Loucy (cell line): Measurements from ENCODE around the gene TMED4.
"Not testable (repeated sequence)": the region's sequence is repeated elsewhere in the genome, so short reads cannot be mapped to it uniquely, and the experiment has no call there.

Experiments
- H2AFZ ChIP-seq: fragments of 200-600 bp; sonication (generic); 2 replicates; pipeline ENCODE4 v1.6.0; 2016; ENCODE audit warnings: antibody characterized with exemption, mild to moderate bottlenecking, low read length, moderate library complexity
- H3F3A ChIP-seq: fragments of 200-600 bp; 2 replicates; pipeline ENCODE4 v1.6.0; 2016; ENCODE audit warnings: antibody characterized with exemption, low read depth, mild to moderate bottlenecking
- H3K27me3 ChIP-seq: fragments of 200-600 bp; sonication (generic); 2 replicates; pipeline ENCODE4 v1.6.1; 2014; ENCODE audit warnings: low read length, mild to moderate bottlenecking; ENCODE audit not compliant: insufficient read depth, poor library complexity, severe bottlenecking
- H3K36me3 ChIP-seq: fragments of 200-600 bp; sonication (generic); 2 replicates; pipeline ENCODE4 v1.6.1; 2016; ENCODE audit warnings: low read length; ENCODE audit not compliant: insufficient read depth
- H3K4me1 ChIP-seq: fragments of 200-600 bp; sonication (generic); 2 replicates; pipeline ENCODE4 v1.5.1; 2014; ENCODE audit warnings: low read length, mild to moderate bottlenecking; ENCODE audit not compliant: insufficient read depth, poor library complexity, severe bottlenecking
- H3K4me2 ChIP-seq: fragments of 200-600 bp; sonication (generic); 2 replicates; pipeline ENCODE4 v1.6.0; 2014; ENCODE audit warnings: antibody characterized with exemption, low read length, low read depth, mild to moderate bottlenecking; ENCODE audit not compliant: poor library complexity, severe bottlenecking
- H3K4me3 ChIP-seq: fragments of 200-600 bp; sonication (generic); 2 replicates; pipeline ENCODE4 v1.5.1; 2014; ENCODE audit warnings: low read length, mild to moderate bottlenecking, mixed read lengths; ENCODE audit not compliant: poor library complexity, severe bottlenecking
- H3K79me2 ChIP-seq: fragments of 200-600 bp; sonication (generic); 2 replicates; pipeline ENCODE4 v1.6.1; 2014; ENCODE audit warnings: low read length; ENCODE audit not compliant: insufficient read depth
- H3K9ac ChIP-seq: fragments of 200-600 bp; sonication (generic); 2 replicates; pipeline ENCODE4 v1.6.0; 2014; ENCODE audit warnings: mild to moderate bottlenecking, low read depth, low read length, moderate library complexity; ENCODE audit not compliant: poor library complexity, severe bottlenecking
- H3K9me2 ChIP-seq: fragments of 200-600 bp; sonication (generic); replicated peaks from 2 replicates; pipeline ENCODE4 v1.6.1; 2016; ENCODE audit warnings: low read depth, low read length, mixed read lengths
- H3K9me3 ChIP-seq: fragments of 200-600 bp; sonication (generic); 2 replicates; pipeline ENCODE4 v1.6.1; 2014; ENCODE audit warnings: mild to moderate bottlenecking, antibody characterized with exemption, low read length, low read depth; ENCODE audit not compliant: insufficient read depth
- H4K20me1 ChIP-seq: fragments of 200-600 bp; sonication (generic); 2 replicates; pipeline ENCODE4 v1.6.0; 2014; ENCODE audit warnings: antibody characterized with exemption, low read length, mild to moderate bottlenecking; ENCODE audit not compliant: insufficient read depth, poor library complexity, severe bottlenecking
- CTCF ChIP-seq: fragments of 200-600 bp; sonication (generic); conservative IDR thresholded peaks from 2 replicates; pipeline ENCODE4 v1.5.1; 2014; ENCODE audit warnings: mild to moderate bottlenecking, antibody characterized with exemption, low read length
- EZH2phosphoT487 ChIP-seq: fragments of 200-600 bp; IDR thresholded peaks from 2 replicates; pipeline ENCODE4 v1.6.1; 2018; ENCODE audit warnings: antibody characterized with exemption, mild to moderate bottlenecking, moderate library complexity, borderline replicate concordance

TMED4 gene

GRCh38 chr7:44565097-44565794 is 16.8 kb downstream of the TMED4 start:
- Histone ChIP-seq H4K20me1 (peaks cover 5% of the 10 kb centered on the region), H2AFZ (no peak overlapping the region), H3K9me2 (no peaks in the 10 kb centered on the region), H3K4me2 (no peak overlapping the region), H3F3A (no peaks in the 10 kb centered on the region), H3K9ac (no peak overlapping the region), H3K9me3 (no peaks in the 10 kb centered on the region), H3K36me3 (peaks cover 44% of the 10 kb centered on the region; the same call in 1 of the 2 replicates), H3K4me1 (no peaks in the 10 kb centered on the region), H3K79me2 (no peaks in the 10 kb centered on the region; the same call in 1 of the 2 replicates), H3K4me3 (no peak overlapping the region), H3K27me3 (no peaks in the 10 kb centered on the region)
- TF ChIP-seq CTCF = peak; percentile 95
- TF ChIP-seq EZH2phosphoT487 = no peak

GRCh38 chr7:44564606-44565005 is 17.4 kb downstream of the TMED4 start:
- Histone ChIP-seq H3K79me2 (no peaks in the 10 kb centered on the region), H4K20me1 (peaks cover 5% of the 10 kb centered on the region), H3K9me2 (no peaks in the 10 kb centered on the region), H3K27me3 (no peaks in the 10 kb centered on the region), H3K36me3 (peaks cover 37% of the 10 kb centered on the region; the same call in 1 of the 2 replicates), H2AFZ (no peak overlapping the region), H3K4me3 (no peak overlapping the region), H3K4me1 (no peaks in the 10 kb centered on the region), H3K9me3 (no peaks in the 10 kb centered on the region), H3F3A (no peaks in the 10 kb centered on the region), H3K4me2 (no peak overlapping the region), H3K9ac (no peak overlapping the region)
- TF ChIP-seq CTCF = no peak
- TF ChIP-seq EZH2phosphoT487 = no peak

GRCh38 chr7:44563171-44563679 is 18.8 kb downstream of the TMED4 start:
- Histone ChIP-seq H3K9me2 (no peaks in the 10 kb centered on the region), H3K9me3 (no peaks in the 10 kb centered on the region), H3K9ac (no peak overlapping the region), H3F3A (no peaks in the 10 kb centered on the region), H4K20me1 (peaks cover 5% of the 10 kb centered on the region), H2AFZ (no peak overlapping the region), H3K4me1 (no peaks in the 10 kb centered on the region), H3K4me3 (no peak overlapping the region), H3K36me3 (peaks cover 24% of the 10 kb centered on the region; the same call in 1 of the 2 replicates), H3K79me2 (no peaks in the 10 kb centered on the region), H3K27me3 (no peaks in the 10 kb centered on the region), H3K4me2 (no peak overlapping the region)
- TF ChIP-seq EZH2phosphoT487 (no peak), CTCF (no peak)

GRCh38 chr7:44562622-44562962 is 19.4 kb downstream of the TMED4 start:
- not testable (repeated sequence) for H3K27me3 ChIP-seq, H3K4me3 ChIP-seq, H3K4me1 ChIP-seq, H3K79me2 ChIP-seq, H3K9me2 ChIP-seq, H4K20me1 ChIP-seq, H3F3A ChIP-seq, H3K9me3 ChIP-seq, H2AFZ ChIP-seq, H3K9ac ChIP-seq, H3K4me2 ChIP-seq
- peaks cover 17% of the 10 kb centered on the region; the same call in 1 of the 2 replicates for H3K36me3 ChIP-seq
